Fibroblast of gingiva (primary cell): Measurements from ENCODE around the gene RFX8.
"Not testable (repeated sequence)": the region's sequence is repeated elsewhere in the genome, so short reads cannot be mapped to it uniquely, and the experiment has no call there.

Experiments used
- DNase-seq: peaks from one replicate; pipeline ENCODE4 v3.0.0-alpha.2; 2011; ENCODE audit warnings: low read depth

The RFX8 gene

DNA sequence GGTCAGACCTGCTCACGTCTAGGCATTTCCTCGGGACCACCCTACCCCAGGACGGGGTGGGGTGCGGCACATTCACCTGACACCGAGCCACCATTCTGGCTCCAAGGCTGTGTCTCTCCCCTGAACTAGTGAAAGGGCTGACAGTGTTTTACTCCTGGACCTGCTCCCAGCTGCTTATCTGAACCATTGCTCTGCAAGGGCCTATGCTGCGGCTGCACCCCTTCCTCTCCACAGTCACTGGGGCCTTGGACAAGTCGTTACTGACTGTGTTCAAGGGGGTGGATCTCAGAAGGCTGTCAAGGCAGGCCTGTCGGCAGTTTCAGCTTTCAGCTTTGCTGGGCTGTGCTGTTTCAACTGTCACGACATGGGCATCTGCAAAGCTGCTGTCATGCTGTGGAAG, 99.3 kb downstream of the RFX8 start:
- no peak for DNase-seq

DNA sequence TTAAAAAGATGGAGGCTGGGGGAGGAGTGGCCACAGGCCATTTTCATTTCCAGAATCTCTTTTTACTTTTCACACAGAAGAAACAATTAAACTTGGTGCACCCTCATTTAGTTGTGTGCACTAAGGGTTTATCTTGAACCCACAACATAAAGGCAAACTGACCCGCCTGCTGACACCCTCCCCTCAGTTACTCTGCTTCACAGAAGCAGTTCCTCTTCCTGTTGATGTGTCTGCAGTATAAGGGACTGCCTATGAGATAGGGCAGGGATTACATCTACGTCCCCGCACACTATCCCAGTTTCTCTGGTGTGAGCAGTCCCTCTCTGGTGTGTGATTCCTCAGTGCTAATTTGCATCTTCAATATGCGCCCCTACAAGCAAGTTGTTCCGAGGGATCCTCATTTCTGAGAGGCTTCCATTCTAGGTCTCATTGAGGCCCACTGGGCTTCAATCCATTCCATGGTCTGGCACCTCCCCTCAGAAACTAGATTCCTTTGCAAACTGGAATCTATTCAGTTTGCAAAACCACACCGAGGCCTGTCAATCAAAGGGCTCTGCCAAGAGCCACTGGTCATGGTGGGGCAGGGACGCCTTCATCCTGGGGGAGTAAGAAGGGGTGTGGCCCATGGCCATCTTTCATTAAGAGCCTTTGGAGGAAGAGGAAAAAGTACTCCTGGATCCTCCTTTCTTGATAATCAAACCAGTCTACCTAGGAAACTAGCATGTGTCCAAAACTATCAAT, 99.9 kb downstream of the RFX8 start:
- DNase-seq: no peak

DNA sequence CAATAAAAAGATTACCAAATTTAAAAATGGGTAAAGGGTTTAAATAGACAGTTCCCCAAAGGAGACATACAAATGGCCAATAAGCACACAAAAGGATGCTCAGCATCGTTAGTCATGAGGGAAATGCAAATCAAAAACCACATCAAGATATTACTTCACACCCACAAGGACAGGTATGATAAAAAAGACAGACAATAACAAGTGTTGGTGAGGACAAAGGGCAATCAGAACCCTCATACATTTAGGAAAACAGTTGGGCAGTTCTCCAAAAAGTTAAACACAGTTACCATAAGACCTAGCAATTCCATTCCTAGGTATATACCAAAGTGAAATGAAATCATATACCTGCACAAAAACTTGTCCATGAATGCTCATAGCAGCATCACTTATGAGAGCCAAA, 102.1 kb downstream of the RFX8 start:
- DNase-seq: no peak

DNA sequence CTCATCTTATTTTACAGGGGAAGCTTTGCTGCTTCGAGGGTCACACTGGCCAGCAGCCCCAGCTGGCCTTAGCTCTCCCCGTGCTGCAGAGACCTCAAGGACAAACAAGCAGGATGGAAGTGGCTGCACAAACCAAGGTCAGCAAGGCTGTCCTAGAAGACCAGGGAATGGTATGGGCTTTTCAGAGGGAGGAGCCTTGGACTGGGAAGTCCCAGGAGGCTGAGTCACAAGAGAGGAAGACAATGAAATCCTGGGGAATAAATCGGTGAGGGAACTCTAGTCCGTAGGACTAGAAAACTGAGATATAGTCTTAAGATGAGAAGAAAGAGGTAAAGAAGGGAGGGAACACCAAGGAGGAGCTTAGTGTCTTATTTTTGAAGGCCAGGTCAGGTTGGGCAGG, 103.3 kb downstream of the RFX8 start:
- DNase-seq: no peak

DNA sequence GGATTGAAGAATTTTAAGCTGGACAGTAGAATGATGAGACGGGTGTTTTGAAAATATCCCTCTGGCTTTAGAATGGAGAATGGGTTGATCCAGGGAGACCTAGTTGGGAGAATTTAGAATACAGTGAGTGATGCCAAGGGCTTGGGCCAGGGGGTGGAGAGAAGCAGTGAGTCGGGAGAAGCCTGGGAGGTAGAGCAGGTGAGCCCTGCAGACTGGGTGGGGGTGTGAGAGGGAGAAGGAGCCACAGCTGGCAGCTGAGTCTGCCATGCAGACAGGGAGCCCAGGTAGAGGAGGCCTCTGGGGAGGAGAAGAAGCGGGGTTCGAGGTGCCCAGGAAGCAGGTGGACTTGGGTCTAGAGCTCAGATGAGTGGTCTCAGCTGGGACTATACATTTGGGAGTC, 105.8 kb downstream of the RFX8 start:
- DNase-seq: no peak

DNA sequence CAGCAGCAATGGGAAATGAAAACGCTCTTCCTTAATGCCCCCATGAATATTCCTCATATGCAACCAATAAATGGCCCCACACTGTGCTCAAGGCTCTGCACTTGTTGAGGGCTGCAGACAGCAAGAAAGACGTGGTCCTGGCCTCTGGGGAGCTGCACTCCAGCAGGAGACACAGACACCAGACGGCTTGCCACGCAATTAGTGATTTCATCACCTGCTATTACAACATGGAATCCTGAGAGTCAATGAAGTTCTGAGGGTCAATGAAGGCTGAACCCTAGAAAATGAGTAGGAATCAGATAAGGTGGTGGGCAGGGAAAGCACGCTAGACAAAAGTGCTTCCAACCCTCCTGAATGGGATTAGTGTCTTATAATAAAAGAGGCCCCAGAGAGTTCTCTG, 106.5 kb downstream of the RFX8 start:
- DNase-seq: no peak

DNA sequence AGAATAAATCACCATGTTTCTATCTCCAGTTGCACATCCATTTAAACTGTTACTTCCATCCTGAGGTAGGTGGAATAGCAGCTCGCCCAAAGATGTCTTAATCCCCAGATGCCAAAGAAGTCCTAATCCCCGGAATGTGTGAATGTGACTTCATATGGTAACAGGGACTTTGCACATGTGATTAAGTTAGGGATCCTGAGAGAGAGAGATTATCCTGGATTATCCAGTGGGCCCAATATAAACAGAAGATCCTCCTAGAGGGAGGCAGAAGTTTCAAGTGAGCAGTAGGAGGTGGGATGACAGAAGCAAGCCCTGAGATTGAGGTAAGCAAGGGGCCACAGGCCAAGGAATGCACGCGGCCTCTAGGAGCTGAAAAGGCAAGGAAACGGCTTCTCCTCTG, 107.4 kb downstream of the RFX8 start:
- DNase-seq: no peak

DNA sequence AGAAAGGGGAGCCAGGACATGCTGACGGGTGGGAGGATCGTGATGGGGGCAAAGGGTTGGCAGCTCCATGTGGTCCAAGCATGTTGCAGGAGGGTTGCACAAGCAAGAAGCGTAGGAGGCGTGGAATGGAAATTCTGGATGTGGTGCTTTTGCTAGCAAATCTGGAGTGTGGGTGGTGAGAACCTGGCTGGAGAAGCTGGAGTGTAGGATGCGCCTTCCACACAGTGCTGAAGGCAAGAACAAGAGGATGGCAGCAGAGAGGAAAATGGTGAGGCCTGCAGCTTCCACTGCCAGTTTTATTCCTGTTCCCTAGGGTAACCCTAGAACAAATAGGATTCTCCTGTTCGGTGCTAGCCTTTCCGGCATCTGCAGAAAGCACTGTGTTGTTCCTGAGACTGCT, 110.0 kb downstream of the RFX8 start:
- DNase-seq: no peak

DNA sequence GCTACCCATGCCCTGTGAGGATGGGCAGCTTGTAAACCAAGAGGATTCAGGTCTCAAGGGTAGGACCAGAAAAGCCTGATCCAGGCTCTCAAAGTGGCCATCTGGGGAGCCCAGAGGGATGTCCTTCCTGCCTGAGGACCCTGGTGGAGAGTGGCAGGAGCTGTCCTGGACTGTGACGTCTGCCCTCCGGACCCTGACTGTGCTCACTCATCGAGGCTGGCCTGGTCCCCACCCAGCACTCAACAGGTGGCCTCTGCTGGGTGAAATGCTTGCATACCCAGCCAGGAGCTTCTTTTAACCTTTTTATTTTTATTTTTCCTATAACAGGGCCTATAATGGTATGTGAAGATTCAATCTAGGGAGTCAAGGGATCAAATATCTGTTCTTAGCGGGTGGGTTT, 112.1 kb downstream of the RFX8 start:
- no peak for DNase-seq

DNA sequence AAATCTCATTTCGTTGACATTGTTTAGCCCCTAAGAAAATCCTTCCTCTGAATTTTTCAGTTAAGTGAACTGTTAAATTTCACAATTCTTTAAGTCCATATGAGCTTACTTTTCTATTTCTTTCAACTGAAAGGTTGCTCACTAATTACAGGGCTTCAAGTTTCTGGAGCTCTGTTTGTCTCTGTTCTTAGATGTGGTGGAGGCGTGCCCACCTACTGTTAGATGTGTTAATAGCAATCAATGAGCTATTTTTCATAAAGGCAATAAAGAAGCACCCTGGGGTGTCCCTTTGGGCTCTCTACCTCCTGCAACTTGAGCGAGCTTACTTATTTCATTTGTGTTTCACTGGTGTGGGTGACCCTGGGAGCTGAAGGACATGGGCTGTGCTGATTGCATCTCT, 112.6 kb downstream of the RFX8 start:
- DNase-seq: no peak

DNA sequence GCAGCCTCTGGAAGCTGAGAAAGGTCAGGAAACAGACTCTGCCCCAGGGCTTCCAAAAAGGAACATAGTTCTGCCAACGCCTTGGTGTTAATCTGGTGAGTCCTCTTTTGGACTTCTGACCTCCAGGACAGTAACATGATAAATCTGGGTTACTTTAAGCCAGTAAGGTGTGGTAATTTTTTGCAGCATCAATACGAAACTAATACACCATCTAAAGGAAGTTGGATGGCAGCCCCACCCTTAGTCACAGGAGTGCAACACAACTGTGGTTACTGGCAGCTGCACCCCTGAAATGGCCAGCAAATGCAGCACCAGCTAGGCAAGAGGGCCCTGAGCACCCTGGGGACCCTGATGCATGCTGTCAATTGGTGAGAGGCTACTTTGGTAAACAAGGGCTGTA, 113.4 kb downstream of the RFX8 start:
- DNase-seq: no peak

DNA sequence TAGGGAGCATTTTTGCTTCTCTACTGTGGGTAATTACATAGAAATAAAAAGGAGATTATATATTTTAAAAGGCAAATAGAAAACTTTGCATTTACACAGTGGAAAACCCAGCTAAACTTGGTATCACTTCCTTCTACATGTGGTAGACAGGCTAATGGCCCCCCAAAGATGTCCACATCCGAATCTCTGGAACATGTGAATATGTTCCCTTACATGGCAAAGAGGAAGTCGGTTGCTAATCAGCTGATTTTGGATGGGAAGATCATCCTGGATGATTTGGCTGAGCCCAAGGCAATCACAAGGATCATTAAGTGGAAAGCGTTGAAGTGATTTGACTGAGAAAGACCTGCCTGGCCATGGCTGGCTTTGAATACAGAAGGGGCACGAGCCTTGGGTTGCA, 113.8 kb downstream of the RFX8 start:
- DNase-seq: no peak

DNA sequence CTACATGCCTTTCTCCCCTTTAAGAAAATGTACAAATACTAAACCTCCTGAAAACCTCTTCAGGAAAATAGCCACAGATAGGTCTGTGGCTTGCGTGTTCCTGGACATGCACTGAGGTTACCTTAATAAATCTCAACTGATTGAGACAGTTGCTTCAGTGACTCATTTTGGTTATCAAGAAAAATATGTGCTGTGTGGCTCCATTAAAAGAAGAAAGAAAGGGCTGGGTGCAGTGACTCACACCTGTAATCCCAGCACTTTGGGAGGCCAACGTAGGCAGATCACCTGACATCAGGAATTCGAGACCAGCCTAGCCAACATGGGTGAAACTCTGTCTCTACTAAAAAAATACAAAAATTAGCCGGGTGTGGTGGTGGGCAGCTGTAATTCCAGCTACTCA, 114.7 kb downstream of the RFX8 start:
- DNase-seq: no peak

DNA sequence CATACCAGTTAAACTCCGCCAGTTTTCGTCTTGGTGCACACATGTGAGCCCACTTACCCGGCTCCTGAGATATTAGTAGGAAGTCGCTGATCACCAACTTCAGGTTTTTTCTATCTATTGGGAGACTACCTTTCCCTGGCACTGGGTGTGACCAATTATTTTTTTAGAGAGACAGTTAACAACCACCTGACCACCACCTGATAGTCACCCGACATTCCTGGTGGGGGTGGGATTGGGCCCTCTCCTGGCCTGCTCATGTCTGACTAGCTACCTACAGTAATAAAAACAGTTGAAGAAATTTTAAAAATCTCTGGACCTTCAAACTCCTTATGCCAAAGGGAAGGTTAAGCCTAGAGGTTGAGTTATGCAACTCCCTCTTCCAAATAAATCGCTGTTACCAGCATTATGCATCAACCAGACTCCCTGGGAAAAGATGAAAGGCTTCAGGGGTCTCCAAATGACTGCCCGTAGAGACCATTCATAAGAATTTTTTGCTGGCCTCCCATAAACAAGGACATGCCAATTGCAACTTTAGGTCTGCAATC, 115.4 kb downstream of the RFX8 start:
- no peak for DNase-seq

DNA sequence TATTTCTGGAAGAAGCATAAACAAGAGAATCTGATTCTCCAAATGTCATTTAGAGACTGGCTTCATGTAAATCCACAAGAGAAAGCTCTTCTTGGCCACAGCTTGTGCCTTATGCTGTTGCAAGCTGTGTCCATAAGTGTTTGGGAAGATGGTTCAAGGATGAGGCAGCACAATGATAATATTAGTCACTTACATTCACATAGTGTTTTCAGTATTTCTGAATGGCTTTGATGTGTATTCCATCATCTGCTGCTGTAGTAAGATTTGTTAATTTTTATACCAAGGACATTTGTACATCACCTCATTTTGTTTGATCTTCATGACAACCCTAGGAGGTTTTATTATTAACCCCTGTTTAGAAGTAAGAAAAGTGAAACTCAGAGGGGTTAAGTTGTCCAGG, 117.5 kb downstream of the RFX8 start:
- peak; percentile 10 for DNase-seq

DNA sequence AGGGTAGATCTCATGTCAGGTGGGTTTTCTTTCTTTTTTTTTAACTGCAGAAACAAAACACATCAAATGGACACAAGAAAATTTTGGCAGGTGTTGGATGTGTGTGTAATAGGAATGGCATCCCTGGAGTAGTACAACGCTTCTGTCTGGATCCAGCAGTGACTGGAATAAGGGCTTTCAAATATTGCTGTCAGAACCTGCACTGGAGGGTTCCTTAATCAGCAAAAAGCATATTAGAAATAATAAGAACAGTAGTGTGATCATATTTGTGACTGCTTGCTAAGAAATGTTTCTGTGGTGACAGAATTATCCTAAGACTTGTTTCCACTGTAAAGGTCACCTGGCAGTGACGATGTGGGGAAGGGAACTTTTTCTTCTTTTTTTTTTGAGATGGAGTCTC, 118.4 kb downstream of the RFX8 start:
- DNase-seq: no peak

DNA sequence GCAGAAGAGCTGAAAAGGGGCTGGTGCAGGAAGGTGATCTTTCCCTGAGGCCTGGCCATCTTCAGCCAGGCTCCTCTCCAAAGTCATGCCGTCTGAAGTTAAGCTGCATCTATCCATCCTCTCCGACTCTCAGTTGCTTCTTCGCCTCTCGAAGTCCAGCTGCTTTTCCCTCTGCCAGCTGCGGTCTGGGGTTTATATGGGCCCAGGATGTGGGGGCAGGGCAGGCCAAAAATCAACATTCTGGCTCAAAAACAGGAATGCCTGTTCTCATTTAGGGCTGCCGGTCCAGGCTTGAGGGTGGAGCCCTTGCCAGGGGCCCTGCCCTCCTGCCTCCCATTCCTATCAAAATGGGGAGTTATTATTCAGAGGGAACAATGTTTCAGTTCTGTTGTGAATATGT, 118.9 kb downstream of the RFX8 start:
- no peak for DNase-seq

DNA sequence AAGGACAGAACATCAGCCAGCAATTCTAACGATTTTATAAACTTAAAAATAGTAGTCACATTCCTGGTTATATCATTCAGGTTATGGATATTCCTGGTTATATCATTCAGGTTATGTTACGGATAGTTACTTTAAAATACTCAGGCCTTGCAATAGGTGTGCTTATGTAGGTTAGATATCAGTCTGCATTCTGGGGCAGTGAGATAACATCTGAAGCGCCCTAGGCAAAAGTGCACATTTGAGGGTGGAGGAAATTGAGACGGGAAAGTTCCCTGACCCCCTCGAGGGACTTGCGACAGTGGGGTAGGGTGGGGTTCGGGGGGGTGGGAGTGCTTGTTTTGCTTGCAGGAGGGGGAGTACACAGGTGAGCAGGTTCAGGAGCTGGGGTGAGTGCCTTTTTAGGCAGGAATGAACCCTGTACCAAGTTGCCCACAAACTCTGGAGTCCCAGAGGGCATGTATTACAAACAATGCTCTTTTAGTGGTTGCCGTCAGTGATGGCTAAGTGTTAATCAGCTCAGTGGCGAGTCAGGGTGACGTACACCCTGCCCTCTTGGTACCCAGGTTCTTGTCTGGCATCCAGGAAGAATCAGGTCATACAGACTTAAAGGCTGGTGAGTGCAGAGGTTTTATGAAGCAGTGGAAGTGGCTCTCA, 119.4 kb downstream of the RFX8 start:
- DNase-seq: no peak

DNA sequence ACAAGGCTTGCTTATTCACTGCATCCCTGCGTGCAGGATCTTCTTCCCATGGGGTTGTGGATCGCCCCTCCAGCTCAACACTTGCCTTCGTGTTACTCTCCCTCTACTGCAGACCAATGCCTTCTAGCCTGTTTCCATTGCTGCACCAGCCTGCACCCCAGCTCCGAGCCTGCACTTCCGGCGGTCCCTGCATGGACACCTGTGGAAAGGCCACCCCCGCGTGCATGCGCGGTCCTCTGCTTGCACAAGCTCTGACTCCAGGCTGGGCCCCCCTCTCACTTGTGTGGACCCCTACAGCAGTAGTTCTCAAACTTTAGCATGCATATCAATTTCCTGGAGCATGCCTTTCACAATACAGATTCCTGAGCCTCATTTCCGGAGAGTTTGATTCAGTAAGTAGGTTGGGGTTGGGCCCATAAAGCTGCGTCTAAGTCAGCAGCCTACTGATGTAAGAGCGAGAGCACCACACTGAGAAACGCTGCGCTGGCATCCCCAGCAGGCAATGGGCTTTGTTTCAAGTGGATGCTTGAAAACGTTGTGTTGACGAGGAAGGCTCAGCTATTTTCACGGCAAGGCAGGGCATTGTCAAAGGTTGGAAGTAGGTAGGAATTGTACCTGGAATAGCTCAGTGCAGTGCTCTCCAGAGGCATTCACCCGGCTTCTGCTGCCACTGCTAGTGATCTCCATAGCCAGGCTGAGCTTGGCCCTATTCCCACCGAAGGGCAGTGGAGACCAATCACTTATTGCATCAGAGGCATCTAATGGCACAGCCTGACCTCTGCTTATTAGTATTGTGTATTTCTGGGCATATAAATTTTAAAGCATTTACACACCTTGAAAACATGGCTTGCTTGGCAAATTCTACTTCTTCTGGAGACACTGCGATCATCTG, 120.2 kb downstream of the RFX8 start:
- DNase-seq: no peak

DNA sequence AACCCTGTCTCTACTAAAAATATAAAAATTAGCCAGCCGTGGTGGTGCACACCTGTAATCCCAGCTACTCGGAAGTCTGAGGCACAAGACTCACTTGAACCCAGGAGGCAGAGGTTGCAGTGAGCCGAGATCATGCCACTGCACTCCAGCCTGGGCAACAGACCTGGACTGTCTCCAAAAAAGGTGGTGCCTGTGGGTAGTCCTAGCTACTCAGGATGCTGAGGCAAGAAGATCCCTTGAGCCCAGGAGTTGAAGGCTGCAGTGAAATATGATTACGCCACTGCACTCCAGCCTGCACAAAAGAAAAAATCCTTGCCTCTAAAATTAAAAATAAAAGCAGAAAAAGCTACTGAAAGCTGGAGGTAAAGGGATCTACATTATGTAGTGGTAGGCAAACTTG, 122.3 kb downstream of the RFX8 start:
- not testable (repeated sequence) for DNase-seq

DNA sequence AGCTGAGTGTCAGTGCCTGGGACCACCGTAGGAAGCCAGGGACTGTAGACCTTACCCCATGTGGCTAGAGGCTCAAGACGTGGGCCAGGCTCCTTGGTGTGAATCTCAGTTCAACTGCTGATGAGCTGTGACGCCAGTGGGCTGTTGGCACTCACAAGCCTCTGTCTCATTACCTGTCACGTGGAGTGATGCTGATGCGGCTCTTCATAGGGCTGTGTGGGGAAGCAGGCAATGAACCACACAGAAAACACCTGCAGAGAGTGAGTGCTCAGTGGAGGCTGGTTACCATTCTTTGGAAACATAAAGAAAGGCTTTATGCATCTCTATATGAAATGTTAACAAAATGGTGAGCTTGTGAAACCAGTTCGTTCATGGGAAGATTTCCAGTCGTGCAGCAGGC, 123.7 kb downstream of the RFX8 start:
- no peak for DNase-seq

DNA sequence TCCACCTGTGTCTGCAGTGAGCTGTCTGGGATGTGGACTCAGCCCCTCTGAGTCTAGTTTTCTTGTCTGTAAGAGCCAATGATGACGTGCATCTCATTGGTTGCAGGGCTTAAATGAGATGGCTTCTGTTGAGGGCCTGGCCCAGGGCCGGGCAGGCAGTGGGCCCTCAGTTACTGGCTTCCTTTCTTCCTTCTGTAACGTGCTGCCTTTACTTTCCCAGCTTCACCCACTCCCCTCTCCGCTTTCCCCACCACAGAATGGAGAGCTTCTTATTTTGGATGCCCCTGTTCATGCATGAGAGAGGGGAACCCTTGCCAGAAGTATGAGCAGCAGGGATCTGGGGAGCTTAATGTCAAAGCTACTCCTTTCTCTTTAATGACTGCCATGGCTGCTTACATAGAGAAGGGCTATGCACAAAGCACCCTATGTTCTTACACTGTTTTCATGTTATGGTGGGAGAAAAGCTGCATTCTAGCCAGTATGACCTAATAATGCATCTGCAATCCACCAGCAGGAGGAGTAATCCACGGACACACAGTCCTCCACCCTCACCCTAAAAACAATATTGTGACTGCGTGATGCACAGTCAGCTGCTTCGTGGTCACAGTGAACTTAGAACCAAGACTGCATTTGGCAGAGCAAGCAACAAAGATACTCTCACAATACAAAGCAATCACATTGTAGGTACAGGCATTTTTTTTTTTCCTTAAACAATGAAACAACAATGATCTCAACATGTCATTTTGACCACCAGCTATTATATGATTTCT, 124.8 kb downstream of the RFX8 start:
- DNase-seq: peak; percentile 31
